Right lobe of liver (tissue), 6 donors: ENCODE measurements around the gene LCP1. TPM values are rescaled to one million over a fixed set of nuclear protein-coding genes. Genes with fewer than 3 reads are reported as not detected.
A peak's percentile ranks its signal among the peaks of the same experiment; 100 is the strongest.

Source experiments
- ATAC-seq, 4 donors: fragments of 200-7000 bp; cut with Tn5 transposase; one replicate each; pipeline ENCODE4 v1.9.1; 2020; ENCODE audit warnings: mild to moderate bottlenecking in 4 of 4, moderate library complexity in 4 of 4
- DNase-seq, 3 donors: peaks; one replicate each; pipeline ENCODE4 v3.0.0-alpha.2; 2020
- H3K27ac ChIP-seq, 3 donors: fragments of 200-600 bp; one replicate each; pipeline ENCODE4 v1.8.0; 2022
- H3K27me3 ChIP-seq, 2 donors: fragments of 200-600 bp; one replicate each; pipeline ENCODE4 v1.8.0; 2022
- H3K36me3 ChIP-seq, 4 donors: fragments of 200-600 bp; sonication (generic) in 1 of 4; one replicate each; pipeline versions ENCODE4 v1.5.1 to v1.8.0; 2017 to 2022; ENCODE audit warnings: control low read depth in 1 of 4
- H3K4me1 ChIP-seq, 4 donors: fragments of 200-600 bp; sonication (generic) in 1 of 4; one replicate each; pipeline versions ENCODE4 v1.5.1 to v1.8.0; 2017 to 2022; ENCODE audit warnings: control low read depth in 1 of 4
- H3K4me3 ChIP-seq, 3 donors: fragments of 200-600 bp; one replicate each; pipeline ENCODE4 v1.8.0; 2022
- H3K9me3 ChIP-seq, 4 donors: fragments of 200-600 bp; sonication (generic) in 1 of 4; one replicate each; pipeline versions ENCODE4 v1.5.1 to v1.8.0; 2017 to 2022; ENCODE audit warnings: control low read depth in 1 of 4
- POLR2A ChIP-seq: fragments of 450-650 bp; IDR thresholded peaks from one replicate; pipeline ENCODE4 v1.6.1; 2017; ENCODE audit warnings: antibody characterized with exemption, mild to moderate bottlenecking
- WGBS: methylation state at CpG from one replicate; pipeline ENCODE4 v1.1.6; 2018; ENCODE audit warnings: low coverage, low lambda C conversion rate; ENCODE audit not compliant: insufficient coverage; ENCODE audit errors: missing lambda C conversion rate; 5-methylcytosine and 5-hydroxymethylcytosine counted together
- intact Hi-C, 2 donors: fragments of 100-400 bp; cut with DNase I; formaldehyde crosslinking; loops; one replicate each; pipeline versions ENCODE4 v1.11.2 to v1.14.1; 2022
- total RNA-seq, 6 experiments: library from RNA; depleted of rRNA in 2 of 6; stranded (reverse); fragments of >200 nt in 2 of 6; fragmentation: NEBNext Ultra II Directional in 3 of 6; extraction: Animal tissue kit (Norgen Biotek cat#: 25700) in 3 of 6; gene quantifications; one replicate each; pipeline versions ENCODE4 v1.1.0 to v1.2.4, GENCODE V29; 2016 to 2023
- TF ChIP-seq, protein P1 (sequence below), 4 donors: fragments of 200-600 bp in 3 of 4; fragments of 450-650 bp in 1 of 4; IDR thresholded peaks; one replicate each; pipeline versions ENCODE4 v1.5.1 to v1.8.0; 2016 to 2022; ENCODE audit warnings: antibody characterized with exemption in 4 of 4, mild to moderate bottlenecking in 2 of 4
- donor health status: DM: no; HTN: yes; CAD: no.
- donor health status: DM: no; HTN: no; CAD: no.
- donor health status: DM: no; HTN: no; CAD: no.
- donor health status: DM: no; HTN: yes; CAD: no.
- donor health status: DM: no; HTN: yes; CAD: no.

LCP1 gene
- total RNA-seq, 6 experiments from 2014 or later: 19.7 to 58.1 (median 22.8) TPM

GRCh38 chr13:46170268-46170667 is 11.7 kb downstream of the LCP1 start:
- Histone ChIP-seq H3K27me3 (no peaks in the 10 kb centered on the region), H3K4me3 (no peak overlapping the region), H3K27ac (no peak overlapping the region), H3K4me1 (peaks cover 0 to 4% (median 0%) of the 10 kb centered on the region in 4 donors), H3K36me3 (no peaks in the 10 kb centered on the region), H3K9me3 (no peaks in the 10 kb centered on the region)
- intact Hi-C loops: no loop called here
- TF ChIP-seq, protein P1, sequence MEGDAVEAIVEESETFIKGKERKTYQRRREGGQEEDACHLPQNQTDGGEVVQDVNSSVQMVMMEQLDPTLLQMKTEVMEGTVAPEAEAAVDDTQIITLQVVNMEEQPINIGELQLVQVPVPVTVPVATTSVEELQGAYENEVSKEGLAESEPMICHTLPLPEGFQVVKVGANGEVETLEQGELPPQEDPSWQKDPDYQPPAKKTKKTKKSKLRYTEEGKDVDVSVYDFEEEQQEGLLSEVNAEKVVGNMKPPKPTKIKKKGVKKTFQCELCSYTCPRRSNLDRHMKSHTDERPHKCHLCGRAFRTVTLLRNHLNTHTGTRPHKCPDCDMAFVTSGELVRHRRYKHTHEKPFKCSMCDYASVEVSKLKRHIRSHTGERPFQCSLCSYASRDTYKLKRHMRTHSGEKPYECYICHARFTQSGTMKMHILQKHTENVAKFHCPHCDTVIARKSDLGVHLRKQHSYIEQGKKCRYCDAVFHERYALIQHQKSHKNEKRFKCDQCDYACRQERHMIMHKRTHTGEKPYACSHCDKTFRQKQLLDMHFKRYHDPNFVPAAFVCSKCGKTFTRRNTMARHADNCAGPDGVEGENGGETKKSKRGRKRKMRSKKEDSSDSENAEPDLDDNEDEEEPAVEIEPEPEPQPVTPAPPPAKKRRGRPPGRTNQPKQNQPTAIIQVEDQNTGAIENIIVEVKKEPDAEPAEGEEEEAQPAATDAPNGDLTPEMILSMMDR (IDR thresholded peaks at IDR 0.05): no peak
- no peak for TF ChIP-seq POLR2A
- DNase-seq (no peak), ATAC-seq (no peak)
- WGBS: 37% methylated on average over 2 of the region's 7 CpGs

- Histone ChIP-seq H3K27ac (no peak overlapping the region), H3K27me3 (no peaks in the 10 kb centered on the region), H3K4me3 (no peak overlapping the region), H3K9me3 (no peaks in the 10 kb centered on the region), H3K4me1 (peaks cover 0 to 4% (median 0%) of the 10 kb centered on the region in 4 donors), H3K36me3 (no peaks in the 10 kb centered on the region)
- ATAC-seq (no peak), DNase-seq (no peak)
- TF ChIP-seq, protein P1 (IDR thresholded peaks at IDR 0.05): no peak
- no peak for TF ChIP-seq POLR2A
- 78% methylated on average over 2 of the region's 2 CpGs for WGBS
- intact Hi-C loops: no loop called here
These were observed 12.2 kb downstream of the LCP1 start for GRCh38 chr13:46169758-46170157.

DNA sequence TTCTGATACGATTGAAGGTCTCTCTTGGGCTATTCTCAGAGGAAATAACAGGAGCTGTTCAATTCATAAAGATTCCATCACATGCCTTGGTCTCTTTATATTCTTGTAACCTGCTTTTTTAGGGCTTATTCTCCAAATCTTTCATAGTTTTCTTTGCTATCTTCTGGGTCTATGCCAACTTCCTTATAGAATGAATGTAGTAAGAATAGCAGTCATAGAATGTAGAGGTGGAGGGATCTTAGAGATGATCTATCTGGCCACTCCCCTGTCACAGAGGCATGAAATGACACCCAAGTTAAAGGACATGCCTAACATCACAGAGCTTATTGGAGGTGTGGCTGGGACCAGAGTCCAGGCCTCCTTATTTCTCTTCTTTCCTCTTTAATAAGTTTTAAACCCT is 13.2 kb downstream of the LCP1 start:
- no peak for ATAC-seq
- Histone ChIP-seq H3K36me3 (no peaks in the 10 kb centered on the region), H3K4me3 (no peak overlapping the region), H3K27ac (no peak overlapping the region), H3K9me3 (no peaks in the 10 kb centered on the region), H3K27me3 (no peaks in the 10 kb centered on the region), H3K4me1 (peaks cover 0 to 4% (median 0%) of the 10 kb centered on the region in 4 donors)
- no peak for TF ChIP-seq POLR2A
- TF ChIP-seq, protein P1 (IDR thresholded peaks at IDR 0.05): no peak
- intact Hi-C loops: no loop called here
- WGBS: 30% methylated on average over 1 of the region's 1 CpG
- DNase-seq: no peak

GRCh38 chr13:46168341-46168740 is 13.6 kb downstream of the LCP1 start:
- intact Hi-C loops: no loop called here
- no peak overlapping the region for H3K27ac ChIP-seq
- H3K4me3 ChIP-seq: no peak overlapping the region
- H3K4me1 ChIP-seq: peaks cover 0 to 4% (median 0%) of the 10 kb centered on the region in 4 donors
- DNase-seq (peak in 2 of 3 donors; percentile 40 to 63), ATAC-seq (peak; percentile 57 to 62 (median 60))
- TF ChIP-seq, protein P1 (IDR thresholded peaks at IDR 0.05): no peak
- no peak for TF ChIP-seq POLR2A
- H3K27me3 ChIP-seq: no peaks in the 10 kb centered on the region
- no peaks in the 10 kb centered on the region for H3K36me3 ChIP-seq
- 49% methylated on average over 3 of the region's 8 CpGs for WGBS
- no peaks in the 10 kb centered on the region for H3K9me3 ChIP-seq
